GM21423 (cell line): ENCODE measurements around the gene GTPBP4.
"Not testable (repeated sequence)": the region's sequence is repeated elsewhere in the genome, so short reads cannot be mapped to it uniquely, and the experiment has no call there.

ENCODE experiments used
- ATAC-seq: cut with Tn5 transposase; IDR thresholded peaks from one replicate; pipeline ENCODE4 v1.9.1; 2021; ENCODE audit warnings: mild to moderate bottlenecking, moderate library complexity; ENCODE audit not compliant: unreplicated experiment

The GTPBP4 gene

DNA sequence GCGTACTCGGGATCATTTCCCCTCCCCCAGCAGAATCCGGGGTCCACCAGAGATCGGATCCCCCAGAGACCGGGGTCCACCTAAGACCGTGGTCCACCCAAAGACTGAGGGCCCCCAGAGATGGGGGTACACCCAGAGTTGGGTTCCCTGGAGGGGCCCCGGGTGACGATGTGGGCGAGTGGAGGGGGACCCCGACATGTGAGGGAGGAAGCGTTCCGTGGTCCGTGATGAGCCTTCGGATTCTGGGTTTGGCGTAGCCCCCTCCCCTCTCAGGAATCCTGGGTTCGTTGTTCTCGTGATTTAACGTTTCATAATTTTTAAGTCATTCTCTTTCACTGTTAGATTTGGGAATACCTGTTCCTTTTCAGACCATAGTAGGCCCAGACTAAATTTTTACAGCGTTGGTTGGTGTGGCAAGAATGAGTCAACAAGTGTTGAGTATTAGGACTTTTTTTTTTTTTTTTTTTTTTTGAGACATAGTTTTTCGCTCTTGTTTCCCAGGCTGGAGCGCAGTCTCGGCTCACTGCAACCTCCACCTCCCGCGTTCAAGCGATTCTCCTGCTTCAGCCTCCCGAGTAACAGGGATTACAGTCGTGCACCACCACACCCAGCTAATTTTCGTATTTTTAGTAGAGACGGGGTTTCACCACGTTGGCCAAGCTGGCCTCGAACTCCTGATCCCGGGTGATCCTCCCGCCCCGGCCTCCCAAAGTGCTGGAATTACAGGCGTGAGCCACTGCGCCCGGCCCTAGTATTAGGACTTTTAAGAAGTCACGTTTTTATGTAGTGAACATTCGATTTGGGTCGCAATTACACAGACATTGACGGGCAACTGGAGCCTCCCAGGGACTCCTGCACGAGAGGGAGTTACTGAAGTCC, 672 bp downstream of the GTPBP4 start:
- peak; percentile 7 for ATAC-seq

- ATAC-seq = no peak
Measured at GRCh38 chr10:990808-991207, 2.6 kb downstream of the GTPBP4 start.

DNA sequence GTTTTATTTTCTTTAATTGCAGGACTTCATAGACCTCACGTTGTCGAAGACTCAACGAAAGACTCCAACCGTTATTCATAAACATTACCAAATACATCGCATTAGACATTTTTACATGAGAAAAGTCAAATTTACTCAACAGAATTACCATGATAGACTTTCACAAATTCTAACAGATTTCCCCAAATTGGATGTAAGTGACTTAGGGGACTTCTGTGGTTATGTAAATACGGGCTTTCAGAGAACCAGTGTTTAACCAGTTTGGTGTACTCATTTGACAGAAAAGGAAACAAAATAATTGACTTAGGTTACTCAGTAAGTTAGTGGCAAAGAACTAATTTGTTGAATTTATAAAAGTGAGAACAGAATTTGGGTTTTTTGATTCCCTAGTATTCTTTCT, 4.2 kb downstream of the GTPBP4 start:
- no peak for ATAC-seq

GRCh38 chr10:992871-993270, 4.6 kb downstream of the GTPBP4 start:
- ATAC-seq = no peak

DNA sequence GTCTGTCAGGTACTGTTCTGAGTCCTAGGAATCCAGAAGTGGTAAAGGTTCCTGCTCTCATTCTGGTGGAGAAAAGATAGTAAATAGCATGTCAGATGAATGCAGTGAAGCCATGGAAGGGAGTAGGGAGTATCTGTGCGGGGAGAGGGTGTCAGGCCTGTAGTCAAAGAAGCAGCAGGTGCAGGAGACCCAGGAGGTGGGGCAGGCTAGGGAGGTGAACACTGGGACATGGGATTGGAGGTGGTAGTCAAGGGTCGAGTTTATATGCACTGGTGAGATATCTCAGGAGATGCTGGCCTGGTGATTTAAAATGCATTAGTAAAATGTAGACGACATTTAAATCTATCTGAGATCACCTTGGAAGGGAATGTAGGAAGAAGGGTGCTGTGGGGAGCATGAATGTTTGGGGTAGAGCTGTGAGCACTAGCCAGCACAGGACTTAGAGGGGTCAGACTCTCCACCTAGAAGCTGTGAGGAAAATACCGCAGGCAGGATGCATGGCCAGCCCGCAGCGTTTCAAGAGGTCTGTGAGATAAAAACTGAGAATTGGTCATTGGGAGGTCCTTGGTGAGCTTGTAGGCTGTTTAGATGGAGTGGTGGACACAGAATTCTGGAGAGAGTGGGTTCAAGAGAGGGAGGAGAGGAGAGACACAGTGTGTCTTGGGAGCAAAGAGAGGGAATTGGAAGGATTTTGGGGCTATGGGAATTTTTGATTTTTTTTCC, 6.8 kb downstream of the GTPBP4 start:
- ATAC-seq = no peak

DNA sequence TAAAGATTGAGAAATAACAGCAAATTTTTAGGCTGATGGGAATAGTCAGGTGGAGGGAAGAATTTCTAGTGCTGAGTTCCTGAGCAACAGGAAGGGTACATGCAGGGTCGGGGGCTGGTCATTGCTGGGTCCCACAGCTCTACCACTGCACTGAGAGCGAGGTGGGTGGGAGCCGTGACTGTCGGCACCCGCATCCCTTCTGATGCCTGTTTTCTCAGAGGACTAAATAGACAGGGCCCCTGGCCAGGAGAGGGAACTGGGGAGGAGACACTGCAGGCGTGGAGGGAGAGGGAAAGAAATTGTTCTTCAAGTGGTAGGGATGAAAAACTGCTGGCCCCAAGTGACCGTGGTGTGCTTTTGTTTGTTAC, 7.3 kb downstream of the GTPBP4 start:
- no peak for ATAC-seq

GRCh38 chr10:996031-996430, 7.8 kb downstream of the GTPBP4 start:
- no peak for ATAC-seq

DNA sequence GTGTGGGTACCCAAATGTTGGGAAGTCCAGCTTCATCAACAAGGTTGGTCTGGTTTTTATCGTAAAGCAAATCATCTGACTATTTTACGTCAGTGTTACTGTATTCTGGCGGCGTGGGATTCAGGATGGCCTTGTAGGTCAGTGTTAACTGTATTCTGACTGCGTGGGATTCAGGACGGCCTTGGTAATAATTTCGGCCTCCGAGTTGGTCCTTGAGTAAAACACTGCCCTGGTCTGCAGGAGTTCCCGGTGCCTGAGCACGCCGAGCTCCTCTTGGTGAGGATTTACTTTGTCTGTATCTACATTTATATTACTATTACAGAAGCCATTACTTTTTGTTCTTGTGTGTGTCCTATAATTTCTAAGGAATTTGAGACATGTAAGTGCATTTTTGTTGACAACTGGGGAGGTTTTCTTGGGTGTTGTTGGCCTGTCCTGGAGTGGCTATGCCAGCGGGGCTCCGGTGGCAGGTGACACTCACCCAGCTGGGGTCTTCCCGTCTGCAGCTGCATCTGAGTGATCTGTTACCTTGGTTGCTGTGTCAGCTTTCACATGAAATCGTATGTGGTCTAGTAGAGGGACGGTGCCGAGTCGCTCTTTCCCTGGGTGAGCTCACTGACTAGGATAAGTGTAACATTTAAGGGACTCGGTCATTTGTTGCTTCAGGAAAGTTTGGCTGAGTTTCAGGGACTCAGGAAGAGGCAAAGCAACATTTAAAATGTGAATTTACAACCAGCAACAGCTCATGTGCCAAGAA, 9.2 kb downstream of the GTPBP4 start:
- ATAC-seq = no peak

DNA sequence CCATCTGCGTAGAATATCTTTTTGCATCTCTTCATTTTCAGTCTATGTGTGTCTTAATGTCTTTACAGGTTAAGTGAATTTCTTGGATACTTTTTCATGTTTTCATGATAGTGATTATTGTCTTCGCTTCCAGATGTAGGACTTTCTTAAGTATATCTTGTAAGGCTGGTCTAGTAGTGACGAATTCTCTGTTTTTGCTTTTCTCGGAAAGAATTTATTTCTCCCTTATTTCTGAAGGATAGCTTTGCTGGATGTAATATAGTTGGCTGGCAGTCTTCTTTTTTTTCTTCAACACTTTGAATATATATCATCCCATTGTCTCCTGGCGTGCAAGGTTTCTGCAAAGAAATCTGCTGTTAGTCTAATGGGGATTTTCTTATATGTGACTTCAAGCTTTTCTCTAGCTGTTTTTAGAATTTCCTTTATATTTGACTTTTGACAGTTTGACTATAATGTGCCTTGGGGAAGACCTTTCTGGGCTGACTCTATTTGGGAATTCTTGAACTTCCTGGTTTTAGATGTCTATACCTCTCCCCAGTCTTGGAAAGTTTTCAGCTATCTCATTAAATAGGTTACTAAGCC, 14.3 kb downstream of the GTPBP4 start:
- no peak for ATAC-seq

- no peak for ATAC-seq
Measured at GRCh38 chr10:1003884-1004670, 15.8 kb downstream of the GTPBP4 start.

GRCh38 chr10:1006573-1006972, 18.3 kb downstream of the GTPBP4 start:
- no peak for ATAC-seq

- ATAC-seq = no peak
Measured at GRCh38 chr10:1007583-1007982, 19.3 kb downstream of the GTPBP4 start.

DNA sequence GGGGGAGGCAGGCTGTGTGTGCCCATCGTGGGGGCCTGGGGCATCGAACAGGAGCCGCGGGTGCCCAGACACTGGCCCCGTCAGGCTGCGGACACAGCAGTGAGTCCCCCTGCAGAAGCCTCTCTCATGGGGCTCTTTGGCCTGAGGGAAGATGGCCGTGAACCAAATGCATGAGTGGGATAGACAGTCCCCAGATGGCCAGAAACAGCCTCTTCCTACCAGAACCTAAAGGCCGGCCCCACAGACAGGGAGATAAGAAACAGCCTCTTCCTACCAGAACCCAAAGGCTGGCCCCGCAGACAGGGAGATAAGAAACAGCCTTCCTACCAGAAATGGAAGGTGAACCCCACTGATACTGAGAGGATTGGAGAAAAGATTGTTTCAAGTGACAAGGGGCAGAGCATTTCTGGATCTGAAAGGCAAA, 20.8 kb downstream of the GTPBP4 start:
- ATAC-seq = no peak

DNA sequence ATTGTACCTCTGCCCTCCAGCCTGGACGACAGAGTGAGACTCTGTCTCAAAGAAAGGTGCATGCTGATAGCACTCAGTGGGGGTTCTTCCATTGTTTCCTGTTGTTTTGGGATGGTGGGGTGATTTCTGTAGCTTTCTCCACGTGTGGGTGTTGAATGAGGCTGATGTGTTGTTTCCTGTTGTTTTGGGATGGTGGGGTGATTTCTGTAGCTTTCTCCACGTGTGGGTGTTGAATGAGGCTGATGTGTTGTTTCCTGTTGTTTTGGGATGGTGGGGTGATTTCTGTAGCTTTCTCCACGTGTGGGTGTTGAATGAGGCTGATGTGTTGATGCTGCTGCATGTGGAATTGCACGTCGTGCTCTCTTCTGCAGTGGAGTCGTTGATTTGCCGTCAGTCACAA, 21.7 kb downstream of the GTPBP4 start:
- ATAC-seq = not testable (repeated sequence)

DNA sequence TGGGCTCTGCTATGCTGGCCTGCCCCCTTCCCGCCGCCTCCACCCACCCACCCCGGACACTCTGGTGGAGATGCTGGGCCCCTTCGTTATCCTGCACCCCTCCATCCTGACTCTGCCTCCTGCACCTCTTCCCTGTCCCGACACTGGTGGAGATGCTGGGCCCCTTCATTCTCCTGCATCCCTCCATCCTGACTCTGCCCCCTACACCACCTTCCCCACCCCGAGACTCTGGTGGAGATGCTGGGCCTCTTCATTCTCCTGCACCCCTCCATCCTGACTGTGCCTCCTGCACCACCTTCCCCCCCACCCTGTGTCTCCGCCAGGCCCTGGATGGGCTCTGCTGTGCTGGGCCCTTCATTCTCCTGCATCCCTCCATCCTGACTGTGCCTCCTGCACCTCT, 22.5 kb downstream of the GTPBP4 start:
- ATAC-seq = no peak

GRCh38 chr10:1011696-1012095, 23.5 kb downstream of the GTPBP4 start:
- no peak for ATAC-seq

DNA sequence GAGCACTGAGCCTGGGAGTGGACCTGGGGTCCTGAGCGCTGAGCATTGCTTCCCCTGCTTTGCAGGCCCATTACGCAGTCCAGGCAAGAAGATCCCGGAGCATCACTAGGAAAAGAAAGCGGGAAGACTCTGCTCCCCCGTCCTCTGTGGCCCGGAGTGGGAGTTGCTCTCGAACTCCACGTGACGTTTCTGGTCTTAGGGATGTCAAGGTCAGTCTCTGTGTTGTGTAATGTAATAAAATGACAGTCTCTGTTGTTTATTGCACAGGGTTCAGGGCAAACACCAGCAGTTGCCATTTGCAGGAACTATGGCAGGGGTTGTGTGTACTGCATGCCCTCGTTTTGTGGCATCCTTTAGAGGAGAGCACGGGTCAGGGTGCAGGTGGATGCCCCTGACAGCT, 27.5 kb downstream of the GTPBP4 start:
- no peak for ATAC-seq

- ATAC-seq = no peak
Measured at GRCh38 chr10:1019362-1019761, 31.1 kb downstream of the GTPBP4 start.

DNA sequence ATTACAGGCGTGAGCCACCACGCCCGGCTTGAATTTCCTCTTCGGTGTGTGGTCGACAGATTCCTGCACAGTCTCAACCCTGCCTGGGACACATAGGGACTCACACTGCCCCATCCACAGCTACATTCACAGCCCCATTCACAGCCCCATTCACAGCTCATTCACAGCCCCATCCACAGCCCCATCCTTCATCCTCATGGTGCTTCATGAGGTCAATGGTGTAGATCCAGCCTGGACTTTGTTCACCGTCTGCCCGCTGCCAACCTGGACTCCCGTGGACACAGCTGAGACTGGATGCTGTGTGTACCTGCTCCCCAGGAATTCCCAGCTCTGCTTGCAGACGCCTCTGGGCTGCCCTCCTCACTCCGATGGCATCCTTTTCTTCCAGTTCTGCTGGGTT, 32.2 kb downstream of the GTPBP4 start:
- ATAC-seq = no peak

GRCh38 chr10:1020958-1021357, 32.7 kb downstream of the GTPBP4 start:
- no peak for ATAC-seq
